Breast epithelium (tissue), 4 donors: ENCODE results near the gene SACM1L. TPM values are rescaled to one million over a fixed set of nuclear protein-coding genes. Genes with fewer than 3 reads are reported as not detected.

Experiments used
- DNase-seq, 2 donors: peaks; one replicate each; pipeline ENCODE4 v3.0.0-alpha.2; 2019; ENCODE audit warnings: low spot score in 2 of 2
- H3K27ac ChIP-seq, 2 donors: fragments of 200-600 bp; sonication (generic) in 1 of 2; one replicate each; pipeline ENCODE4 v1.5.1; 2016 to 2019; ENCODE audit warnings: mild to moderate bottlenecking in 1 of 2
- H3K27me3 ChIP-seq, 2 donors: fragments of 200-600 bp; sonication (generic) in 1 of 2; one replicate each; pipeline versions ENCODE4 v1.5.1 to v1.6.0; 2017 to 2019; ENCODE audit warnings: control low read depth in 1 of 2, mild to moderate bottlenecking in 1 of 2
- H3K36me3 ChIP-seq: fragments of 200-600 bp; one replicate; pipeline ENCODE4 v1.5.1; 2019
- H3K4me1 ChIP-seq, 2 donors: fragments of 200-600 bp; sonication (generic); one replicate each; pipeline ENCODE4 v1.5.1; 2016 to 2019; ENCODE audit warnings: control low read depth in 1 of 2
- H3K4me3 ChIP-seq, 3 donors: fragments of 200-600 bp; sonication (generic); 1 replicate in 2 of 3; 2 replicates in 1 of 3; pipeline ENCODE4 v1.5.1; 2016 to 2019; ENCODE audit warnings: mild to moderate bottlenecking in 3 of 3, moderate library complexity in 2 of 3
- H3K9me3 ChIP-seq, 2 donors: fragments of 200-600 bp; sonication (generic) in 1 of 2; one replicate each; pipeline ENCODE4 v1.5.1; 2016 to 2019; ENCODE audit warnings: control low read depth in 1 of 2
- CTCF ChIP-seq, 3 donors: fragments of 450-650 bp; IDR thresholded peaks; one replicate each; pipeline ENCODE4 v1.5.1; 2016 to 2017; ENCODE audit warnings: antibody characterized with exemption in 3 of 3, mild to moderate bottlenecking in 3 of 3, moderate library complexity in 3 of 3
- POLR2A ChIP-seq: fragments of 450-650 bp; IDR thresholded peaks from one replicate; pipeline ENCODE4 v1.6.1; 2016; ENCODE audit warnings: antibody characterized with exemption, mild to moderate bottlenecking, moderate library complexity
- POLR2AphosphoS5 ChIP-seq, 3 donors: sonication (generic); formaldehyde crosslinking; IDR thresholded peaks; one replicate each; pipeline ENCODE4 v1.6.1; 2017; ENCODE audit warnings: antibody characterized with exemption in 3 of 3
- intact Hi-C: fragments of 100-400 bp; cut with DNase I; formaldehyde crosslinking; loops from one replicate; pipeline ENCODE4 v1.15.1; 2023; ENCODE audit warnings: low total_unique reads
- total RNA-seq, 3 donors: library from RNA; depleted of rRNA; stranded (reverse); fragments of >200 nt; gene quantifications; one replicate each; pipeline ENCODE4 v1.1.0, GENCODE V29; 2016

SACM1L gene
- total RNA-seq, 3 donors from 2014 or later = 49.3 to 84.7 (median 61.3) TPM

- Histone ChIP-seq H3K4me3 (no peak overlapping the region), H3K9me3 (no peaks in the 10 kb centered on the region), H3K27ac (no peak overlapping the region), H3K36me3 (peaks cover 3% of the 10 kb centered on the region), H3K4me1 (no peaks in the 10 kb centered on the region), H3K27me3 (no peaks in the 10 kb centered on the region)
- intact Hi-C loops = no loop called here
- no peak for DNase-seq
- TF ChIP-seq POLR2AphosphoS5 (IDR thresholded peaks at IDR 0.05) (no peak), POLR2A (no peak), CTCF (IDR thresholded peaks at IDR 0.05) (no peak)
Observed at GRCh38 chr3:45712434-45713110, 23.4 kb downstream of the SACM1L start.

- intact Hi-C loops = no loop called here
- no peaks in the 10 kb centered on the region for H3K4me1 ChIP-seq
- H3K36me3 ChIP-seq = peaks cover 3% of the 10 kb centered on the region
- no peaks in the 10 kb centered on the region for H3K27me3 ChIP-seq
- H3K27ac ChIP-seq = no peak overlapping the region
- no peaks in the 10 kb centered on the region for H3K9me3 ChIP-seq
- no peak for DNase-seq
- TF ChIP-seq POLR2AphosphoS5 (IDR thresholded peaks at IDR 0.05) (no peak), CTCF (IDR thresholded peaks at IDR 0.05) (no peak), POLR2A (no peak)
- H3K4me3 ChIP-seq = no peak overlapping the region
Observed at GRCh38 chr3:45715945-45716344, 26.7 kb downstream of the SACM1L start.

GRCh38 chr3:45716790-45717336 is 27.7 kb downstream of the SACM1L start:
- intact Hi-C loops = no loop called here
- H3K4me3 ChIP-seq = no peak overlapping the region
- H3K27me3 ChIP-seq = no peaks in the 10 kb centered on the region
- no peaks in the 10 kb centered on the region for H3K9me3 ChIP-seq
- H3K27ac ChIP-seq = no peak overlapping the region
- no peaks in the 10 kb centered on the region for H3K4me1 ChIP-seq
- TF ChIP-seq CTCF (IDR thresholded peaks at IDR 0.05) (no peak), POLR2A (no peak), POLR2AphosphoS5 (IDR thresholded peaks at IDR 0.05) (no peak)
- H3K36me3 ChIP-seq = peaks cover 3% of the 10 kb centered on the region
- no peak for DNase-seq

- Histone ChIP-seq H3K36me3 (no peaks in the 10 kb centered on the region), H3K27me3 (no peaks in the 10 kb centered on the region), H3K4me3 (no peak overlapping the region), H3K27ac (no peak overlapping the region), H3K9me3 (no peaks in the 10 kb centered on the region), H3K4me1 (no peaks in the 10 kb centered on the region)
- intact Hi-C loops = no loop called here
- TF ChIP-seq POLR2AphosphoS5 (IDR thresholded peaks at IDR 0.05) (no peak), CTCF (IDR thresholded peaks at IDR 0.05) (no peak), POLR2A (no peak)
- no peak for DNase-seq
Observed at GRCh38 chr3:45719655-45720487, 30.7 kb downstream of the SACM1L start.

GRCh38 chr3:45724911-45725310 is 35.7 kb downstream of the SACM1L start:
- TF ChIP-seq POLR2AphosphoS5 (IDR thresholded peaks at IDR 0.05) (no peak), CTCF (IDR thresholded peaks at IDR 0.05) (no peak)
- intact Hi-C loops = no loop called here
- Histone ChIP-seq H3K27ac (no peak overlapping the region), H3K4me3 (no peak overlapping the region), H3K36me3 (peaks cover 5% of the 10 kb centered on the region), H3K4me1 (no peaks in the 10 kb centered on the region), H3K27me3 (no peaks in the 10 kb centered on the region), H3K9me3 (no peaks in the 10 kb centered on the region)
- DNase-seq = no peak
